ENCODE results near the gene ALG14. TPM values are rescaled to one million over a fixed set of nuclear protein-coding genes. Genes with fewer than 3 reads are reported as not detected.
"Not testable (repeated sequence)": the region's sequence is repeated elsewhere in the genome, so short reads cannot be mapped to it uniquely, and the experiment has no call there.

Gene ALG14
- total and polyA plus RNA-seq, 12 donors: 1.1 to 4.6 (median 3.3) TPM

- H3K27ac ChIP-seq: peak overlapping the region in 7 of 10 donors; percentile 44 to 78 (median 50)
- H3K36me3 ChIP-seq: peaks cover 0 to 21% (median 7%) of the 10 kb centered on the region in 9 donors
- H3K4me1 ChIP-seq: peaks cover 0 to 42% (median 33%) of the 10 kb centered on the region in 9 donors
- WGBS, 2 donors: 78 to 86% methylated on average over 3 of the region's 3 CpGs
- intact Hi-C loops (cut with DNase I): loop anchor here in 2 of 10 donors (5.0 kb wide), 2 partner anchors 61 to 96 kb away; partner anchors contain the start of gene CNN3 (in 1 of the 2)
- ATAC-seq (peak in 7 of 8 donors; percentile 44 to 89 (median 73)), DNase-seq (peak in 1 of 2 donors; percentile 27)
- peaks cover 0 to 12% (median 0%) of the 10 kb centered on the region in 11 donors for H3K9me3 ChIP-seq
- no peak overlapping the region for H3K4me3 ChIP-seq
- H3K27me3 ChIP-seq: no peaks in the 10 kb centered on the region
- TF ChIP-seq, protein P1, sequence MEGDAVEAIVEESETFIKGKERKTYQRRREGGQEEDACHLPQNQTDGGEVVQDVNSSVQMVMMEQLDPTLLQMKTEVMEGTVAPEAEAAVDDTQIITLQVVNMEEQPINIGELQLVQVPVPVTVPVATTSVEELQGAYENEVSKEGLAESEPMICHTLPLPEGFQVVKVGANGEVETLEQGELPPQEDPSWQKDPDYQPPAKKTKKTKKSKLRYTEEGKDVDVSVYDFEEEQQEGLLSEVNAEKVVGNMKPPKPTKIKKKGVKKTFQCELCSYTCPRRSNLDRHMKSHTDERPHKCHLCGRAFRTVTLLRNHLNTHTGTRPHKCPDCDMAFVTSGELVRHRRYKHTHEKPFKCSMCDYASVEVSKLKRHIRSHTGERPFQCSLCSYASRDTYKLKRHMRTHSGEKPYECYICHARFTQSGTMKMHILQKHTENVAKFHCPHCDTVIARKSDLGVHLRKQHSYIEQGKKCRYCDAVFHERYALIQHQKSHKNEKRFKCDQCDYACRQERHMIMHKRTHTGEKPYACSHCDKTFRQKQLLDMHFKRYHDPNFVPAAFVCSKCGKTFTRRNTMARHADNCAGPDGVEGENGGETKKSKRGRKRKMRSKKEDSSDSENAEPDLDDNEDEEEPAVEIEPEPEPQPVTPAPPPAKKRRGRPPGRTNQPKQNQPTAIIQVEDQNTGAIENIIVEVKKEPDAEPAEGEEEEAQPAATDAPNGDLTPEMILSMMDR (IDR thresholded peaks at IDR 0.05): no peak
Measured at GRCh38 chr1:95023399-95024043, 49.2 kb downstream of the ALG14 start.

- TF ChIP-seq, protein P1 (IDR thresholded peaks at IDR 0.05): no peak
- Histone ChIP-seq H3K27ac (peak overlapping the region in 7 of 10 donors; percentile 45 to 78 (median 69)), H3K36me3 (peaks cover 0 to 21% (median 7%) of the 10 kb centered on the region in 9 donors), H3K27me3 (no peaks in the 10 kb centered on the region), H3K9me3 (peaks cover 0 to 11% (median 0%) of the 10 kb centered on the region in 11 donors), H3K4me3 (no peak overlapping the region), H3K4me1 (peaks cover 0 to 47% (median 33%) of the 10 kb centered on the region in 9 donors)
- peak in 5 of 8 donors; percentile 7 to 24 (median 23) for ATAC-seq
- DNase-seq: no peak
- intact Hi-C loops (cut with DNase I): loop anchor here in 2 of 10 donors (5.0 kb wide), 2 partner anchors 60 to 95 kb away; partner anchors contain the start of gene CNN3 (in 1 of the 2)
Measured at GRCh38 chr1:95022644-95022926, 50.2 kb downstream of the ALG14 start.

DNA sequence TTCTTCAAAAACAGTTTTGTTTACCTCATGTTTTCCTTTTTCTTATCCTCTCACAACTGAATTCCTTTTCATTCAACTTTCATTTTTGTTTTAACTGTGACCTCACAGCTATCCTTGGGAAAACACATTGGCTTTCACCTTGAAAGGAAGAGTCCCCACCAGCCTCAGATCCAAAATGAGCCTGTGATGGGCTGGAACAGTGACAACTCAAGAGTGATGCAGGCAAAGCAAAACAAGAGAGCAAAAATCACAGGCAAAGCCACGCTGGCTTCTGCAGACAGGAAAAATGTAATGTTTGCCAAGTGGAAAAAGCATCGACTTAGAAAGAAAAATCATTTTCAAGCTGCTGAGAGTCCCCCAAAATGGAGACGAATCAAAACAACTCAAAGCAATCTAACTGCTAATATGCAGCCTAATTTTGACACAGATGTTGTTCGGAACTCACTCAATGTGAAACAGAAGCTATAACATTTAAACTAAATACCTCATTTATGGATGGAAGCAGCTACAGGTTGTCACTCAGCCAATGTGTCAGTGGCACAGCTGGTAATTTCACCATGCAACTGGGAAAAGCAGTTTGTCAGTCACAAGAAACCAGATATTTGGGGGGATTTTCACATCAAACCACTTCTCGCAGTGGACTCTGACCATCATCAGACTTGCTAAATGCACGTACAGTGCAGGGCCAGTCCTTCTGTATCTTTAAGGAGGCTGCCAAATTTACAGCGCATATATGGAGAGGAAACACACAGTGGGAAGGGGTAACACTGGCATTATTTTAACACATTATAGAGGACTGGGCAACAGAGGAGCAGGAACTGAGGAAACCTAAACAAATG, 50.7 kb downstream of the ALG14 start:
- ATAC-seq: peak in 5 of 8 donors; percentile 30 to 62 (median 50)
- Histone ChIP-seq H3K27ac (peak overlapping the region; percentile 6 to 78 (median 52)), H3K27me3 (no peaks in the 10 kb centered on the region), H3K4me1 (peaks cover 0 to 49% (median 33%) of the 10 kb centered on the region in 9 donors), H3K4me3 (peak overlapping the region in 5 of 10 donors; percentile 3 to 29 (median 15)), H3K36me3 (peaks cover 0 to 21% (median 7%) of the 10 kb centered on the region in 9 donors), H3K9me3 (peaks cover 0 to 11% (median 0%) of the 10 kb centered on the region in 11 donors)
- peak in 1 of 2 donors; percentile 31 for DNase-seq
- WGBS, 2 donors: 47 to 53% methylated on average over 7 of the region's 7 CpGs
- TF ChIP-seq, protein P1 (IDR thresholded peaks at IDR 0.05): no peak
- intact Hi-C loops (cut with DNase I): loop anchor here in 2 of 10 donors (5.0 kb wide), 2 partner anchors 60 to 95 kb away; partner anchors contain the start of gene CNN3 (in 1 of the 2)

GRCh38 chr1:95021119-95021518, 51.6 kb downstream of the ALG14 start:
- H3K4me1 ChIP-seq: peaks cover 0 to 49% (median 33%) of the 10 kb centered on the region in 9 donors
- ATAC-seq: peak in 1 of 8 donors; percentile 26

DNA sequence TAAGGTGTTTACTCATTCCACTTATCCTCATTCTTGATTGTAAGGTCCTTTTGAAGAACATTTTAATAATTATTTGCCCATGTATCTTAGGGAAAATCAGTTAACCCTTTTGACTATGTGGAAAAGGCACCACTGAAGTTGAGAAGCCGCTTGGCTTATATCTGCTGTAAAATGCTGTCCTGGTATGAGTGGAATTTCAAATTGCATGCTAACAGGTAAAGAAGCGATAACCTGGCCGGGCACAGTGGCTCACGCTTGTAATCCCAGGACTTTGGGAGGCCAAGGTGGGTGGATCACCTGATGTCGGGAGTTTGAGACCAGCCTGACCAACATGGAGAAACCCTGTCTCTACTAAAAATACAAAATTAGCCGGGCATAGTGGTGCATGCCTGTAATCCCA, 53.3 kb downstream of the ALG14 start:
- not testable (repeated sequence) for H3K27ac ChIP-seq, H3K4me3 ChIP-seq, H3K36me3 ChIP-seq, ATAC-seq, H3K9me3 ChIP-seq, DNase-seq, H3K27me3 ChIP-seq
- intact Hi-C loops (cut with DNase I): loop anchor here in 2 of 10 donors (10.0 kb wide), 1 partner anchor 95 kb away; the partner anchor contains the start of gene CNN3 (in 2 of the 2)
- 92 to 98% methylated on average over 6 of the region's 6 CpGs for WGBS, 2 donors
- H3K4me1 ChIP-seq: peaks cover 0 to 52% (median 34%) of the 10 kb centered on the region in 9 donors

More at GRCh38 chr1:95021119-95021518, 51.6 kb downstream of the ALG14 start:
- peaks cover 0 to 11% (median 0%) of the 10 kb centered on the region in 11 donors for H3K9me3 ChIP-seq
- H3K36me3 ChIP-seq: peaks cover 0 to 15% (median 7%) of the 10 kb centered on the region in 9 donors
- H3K4me3 ChIP-seq: peak overlapping the region in 2 of 10 donors; percentile 15
- TF ChIP-seq, protein P1 (IDR thresholded peaks at IDR 0.05): no peak
- H3K27me3 ChIP-seq: no peaks in the 10 kb centered on the region
- intact Hi-C loops (cut with DNase I): loop anchor here in 2 of 10 donors (5.0 kb wide), 2 partner anchors 59 to 94 kb away; partner anchors contain the start of gene CNN3 (in 1 of the 2)
- WGBS, 2 donors: 73 to 77% methylated on average over 4 of the region's 4 CpGs
- H3K27ac ChIP-seq: peak overlapping the region in 9 of 10 donors; percentile 6 to 78 (median 55)
- no peak for DNase-seq

Measured in heart right ventricle (tissue), 16 donors.